Stimulated activated CD4-positive, alpha-beta T cell treated with anti-CD3 and anti-CD28 coated beads, Interleukin-2, amount 100 ng/mL, for 4 hours (primary cell): ENCODE measurements around the gene HOXD13.

ENCODE experiments used
- DNase-seq: peaks from one replicate; pipeline ENCODE4 v3.0.0-alpha.2; 2020; ENCODE audit warnings: low read depth

The HOXD13 gene

GRCh38 chr2:176092270-176093144 is at the start of gene HOXD13:
TSS of gene HOXD13 (plus strand) at chr2:176092721. CDS start at chr2:176092891, 170 bp downstream.
- DNase-seq: no peak

GRCh38 chr2:176056406-176056805 is 36.1 kb upstream of the HOXD13 start:
- DNase-seq: no peak

DNA sequence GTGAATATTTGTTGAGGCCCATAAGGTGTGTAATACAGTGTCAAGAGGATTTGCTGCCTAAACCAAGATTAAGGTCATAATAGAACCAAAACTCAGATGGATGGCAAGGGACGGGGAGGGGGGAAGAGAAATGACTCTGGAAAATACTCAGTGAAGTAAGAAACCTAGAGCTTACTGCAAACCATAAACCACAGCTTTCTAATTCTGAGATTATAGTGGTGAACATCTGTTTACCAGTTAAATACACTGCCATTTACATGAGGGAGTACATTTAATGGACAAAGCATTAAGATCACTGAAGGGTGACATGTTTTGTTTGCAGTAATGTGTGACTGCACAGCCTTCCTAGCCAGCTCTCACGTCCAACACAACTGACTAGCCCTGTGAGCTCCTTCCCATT is 28.6 kb upstream of the HOXD13 start:
- DNase-seq: no peak

DNA sequence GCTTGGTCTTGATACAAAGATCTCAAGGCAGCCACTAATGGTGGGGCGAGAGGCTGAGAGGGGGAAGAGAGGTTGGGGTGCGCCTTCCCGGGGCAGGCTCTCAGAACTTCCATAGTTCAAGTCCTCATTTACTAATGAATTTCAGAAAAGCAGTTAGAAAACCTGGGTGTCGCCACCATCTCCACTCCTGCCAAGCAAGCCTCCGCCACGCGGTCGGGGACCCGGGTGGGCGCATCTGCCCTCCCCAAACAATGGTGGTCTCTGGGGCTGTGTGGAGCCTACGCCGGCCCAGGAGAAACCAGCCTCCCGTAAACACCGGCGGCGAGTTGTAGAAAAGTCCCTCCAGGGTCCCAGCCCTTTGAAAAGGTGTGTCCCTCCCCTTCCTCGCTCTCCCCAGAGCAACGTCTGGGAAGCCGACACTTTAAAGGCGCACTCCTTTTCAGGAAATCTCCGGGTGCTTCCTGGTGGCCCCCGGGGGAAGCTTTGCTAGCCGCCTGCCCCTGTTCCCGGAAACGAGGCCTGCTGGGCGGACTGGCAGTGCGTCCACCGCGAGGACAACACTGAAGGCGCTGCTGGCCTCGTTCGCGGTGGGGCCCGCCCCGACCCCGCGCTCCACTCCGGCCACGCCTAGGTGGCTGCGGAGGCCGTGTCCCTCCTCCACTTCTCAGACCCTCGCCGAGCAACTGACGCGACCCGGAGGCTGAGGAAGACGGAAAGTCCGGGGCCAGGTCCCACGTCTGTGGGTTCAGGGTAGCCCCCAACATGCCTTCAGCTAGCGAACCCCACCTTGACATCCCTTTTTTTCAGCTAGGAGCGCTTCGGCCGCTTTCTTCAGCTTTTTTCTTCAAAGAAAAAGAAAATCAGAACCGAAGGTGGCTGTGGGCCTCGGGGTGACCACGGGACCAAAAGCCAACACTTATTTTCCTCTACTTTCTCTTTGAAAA is 25.6 kb upstream of the HOXD13 start:
- DNase-seq: no peak

DNA sequence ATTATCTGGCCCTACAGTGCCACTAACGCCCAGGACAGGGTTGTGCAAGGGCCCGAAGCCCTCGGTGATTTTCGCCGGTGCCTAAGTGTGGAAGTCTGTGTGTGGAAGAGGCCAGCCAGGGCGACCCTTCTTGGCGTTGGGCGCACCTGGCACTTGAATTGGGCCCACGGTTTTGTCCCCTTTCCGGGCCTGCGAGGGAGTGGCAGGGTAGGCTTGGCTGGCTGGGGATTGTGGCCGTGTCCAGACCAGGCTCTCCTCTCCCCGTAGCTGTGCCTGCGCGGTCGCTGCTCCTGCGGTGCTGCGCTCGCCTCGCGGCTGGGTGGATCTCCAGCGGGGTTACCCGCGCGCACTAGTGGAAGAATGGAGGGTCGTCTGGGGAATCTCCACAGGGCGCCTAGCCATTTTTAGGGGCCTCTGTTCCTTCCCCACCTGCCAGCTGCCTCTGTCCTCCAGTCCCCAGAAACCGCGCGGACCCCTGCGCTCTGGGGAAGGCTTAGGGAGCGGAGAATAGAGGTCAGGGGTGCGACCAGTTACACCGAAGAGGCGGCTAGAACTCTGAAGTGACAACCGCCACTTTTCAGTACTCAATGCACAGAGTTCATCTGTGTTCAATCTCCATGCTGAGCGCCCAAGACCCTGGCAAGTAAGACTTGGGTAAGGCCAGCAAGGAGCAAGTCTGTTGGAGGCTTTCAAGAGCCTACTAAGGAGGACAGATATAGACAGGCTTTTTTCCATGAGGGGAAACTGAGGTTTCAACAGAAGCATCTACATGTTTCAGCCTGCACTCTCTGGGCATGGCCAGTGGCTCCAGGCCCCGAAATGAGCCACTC is 24.7 kb upstream of the HOXD13 start:
- DNase-seq: no peak

DNA sequence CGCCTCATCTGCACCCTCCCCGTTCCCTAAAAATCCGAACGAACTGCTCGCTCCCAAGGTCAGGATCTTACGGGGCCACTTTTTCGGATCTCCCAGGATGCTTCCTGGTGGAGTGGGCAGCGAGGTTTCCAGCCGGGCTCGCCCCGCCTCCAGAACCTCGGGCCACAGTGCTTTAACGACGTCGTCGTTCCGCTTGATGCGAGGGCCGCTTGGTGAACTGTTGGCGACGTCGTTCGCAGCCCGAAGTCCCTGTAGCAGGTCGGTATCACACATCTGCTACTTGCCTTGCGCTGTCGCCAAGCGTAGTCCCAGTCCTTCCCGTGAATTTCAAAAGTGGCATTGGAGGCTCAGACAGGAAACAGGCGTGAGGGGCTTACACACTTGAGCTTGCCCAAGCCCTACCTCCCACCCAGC is 24.1 kb upstream of the HOXD13 start:
- DNase-seq: no peak

DNA sequence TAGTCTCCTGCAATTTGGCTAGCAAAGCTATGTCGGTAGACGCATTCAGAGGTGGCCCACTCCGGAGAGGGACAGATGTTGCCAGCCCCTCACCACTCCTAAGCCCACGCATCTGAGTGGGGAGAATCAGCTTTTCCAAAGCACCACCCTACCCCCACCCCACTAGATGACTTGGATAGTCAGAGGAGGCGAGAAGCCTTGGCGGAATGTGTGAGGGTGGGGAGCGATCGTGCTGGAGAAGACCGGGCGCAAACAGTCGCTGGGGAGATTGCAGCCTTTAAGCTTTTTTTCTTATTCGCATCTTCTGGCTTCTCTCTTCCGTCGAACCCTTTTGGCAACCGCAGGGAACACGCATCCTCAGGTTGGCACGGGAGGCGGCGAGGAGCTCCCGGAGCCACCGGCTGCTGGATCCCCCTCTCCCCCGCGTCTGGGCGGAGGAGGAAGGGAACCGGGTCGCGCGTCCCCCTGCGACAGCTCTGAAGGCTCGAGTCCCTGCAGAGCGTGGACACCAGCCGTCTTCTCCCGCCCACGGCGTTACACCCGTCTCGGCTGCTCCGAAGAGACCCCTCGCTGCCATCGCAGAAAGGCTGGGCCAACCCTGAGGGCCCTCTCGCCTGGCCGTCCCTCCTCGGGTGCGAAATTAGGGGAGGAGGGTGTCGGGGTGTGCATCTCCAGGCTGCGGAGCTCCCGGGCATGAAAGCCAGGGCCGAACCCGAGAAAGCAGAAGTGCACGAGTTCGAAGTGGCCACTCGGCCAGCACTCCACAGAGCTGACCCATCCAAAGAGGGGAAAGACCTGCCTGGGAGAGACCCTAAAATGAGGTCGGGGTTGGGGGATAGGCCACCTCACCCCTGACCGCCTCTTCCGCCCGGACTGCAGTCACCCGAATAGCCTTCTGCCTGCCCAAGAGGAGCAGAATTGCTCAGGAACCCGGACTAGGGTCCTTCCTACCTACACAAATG is 20.9 kb upstream of the HOXD13 start:
- DNase-seq: no peak

DNA sequence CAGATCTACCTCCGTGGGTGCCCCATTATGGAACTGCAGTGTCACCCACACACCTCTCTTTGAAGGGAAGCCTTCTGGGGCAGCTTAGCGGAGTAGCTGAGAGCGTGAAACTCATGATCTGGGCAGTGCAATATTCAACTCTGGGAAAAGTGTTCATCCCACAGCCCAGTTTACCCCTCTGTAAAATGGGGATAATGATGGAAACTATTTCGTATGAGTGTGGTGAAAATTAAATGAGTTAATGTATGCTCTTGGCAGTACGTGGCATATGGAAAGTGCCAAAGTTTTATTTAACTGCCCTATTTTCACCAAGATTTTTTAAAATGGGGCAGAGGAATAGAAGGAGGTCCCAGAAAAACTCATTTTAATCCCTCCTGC is 20.2 kb upstream of the HOXD13 start:
- DNase-seq: no peak

DNA sequence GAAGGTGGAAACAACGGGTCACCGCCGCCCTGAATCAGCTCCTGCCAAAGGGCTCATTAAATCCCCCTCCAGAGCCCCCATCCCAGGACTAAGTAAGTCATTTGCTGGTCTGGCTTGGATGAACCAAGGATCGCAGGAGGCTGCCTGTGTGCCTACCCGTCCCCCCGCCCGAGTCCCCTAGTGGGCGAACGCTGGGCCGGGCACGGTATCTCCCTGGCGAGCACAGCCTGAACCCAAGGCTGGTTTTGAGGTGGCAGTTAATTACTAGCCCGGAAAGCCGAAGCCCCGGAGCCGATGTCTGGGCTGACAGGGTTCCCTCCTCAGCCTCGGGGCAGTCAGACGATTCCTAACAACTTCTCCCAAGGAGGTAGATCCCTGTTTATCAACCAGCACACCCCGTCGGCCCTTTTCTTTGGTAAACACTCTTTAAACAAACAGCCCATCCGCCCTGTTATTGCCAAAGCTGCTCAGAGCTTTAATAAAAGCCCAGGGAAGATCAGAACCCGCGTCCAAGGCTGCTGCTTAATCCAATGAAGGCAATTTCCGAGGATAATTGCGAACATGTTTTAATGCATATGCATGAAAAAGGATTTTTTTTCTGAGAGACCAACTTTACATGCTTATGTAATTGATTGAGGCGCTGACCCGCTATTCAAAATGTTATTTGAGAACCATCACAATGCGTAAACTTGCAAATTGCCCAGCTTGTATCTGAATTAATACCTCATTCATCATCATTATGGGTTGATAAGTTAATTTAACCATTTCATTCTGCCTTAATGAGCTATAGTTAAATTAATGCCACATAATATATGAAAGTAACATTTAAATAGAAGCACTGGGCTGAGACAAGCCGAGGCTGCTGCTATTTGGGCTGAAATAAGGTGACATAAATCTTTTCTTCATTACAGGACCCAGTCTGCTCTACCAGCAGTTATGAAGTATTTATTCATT is 19.3 kb upstream of the HOXD13 start:
- DNase-seq: no peak

DNA sequence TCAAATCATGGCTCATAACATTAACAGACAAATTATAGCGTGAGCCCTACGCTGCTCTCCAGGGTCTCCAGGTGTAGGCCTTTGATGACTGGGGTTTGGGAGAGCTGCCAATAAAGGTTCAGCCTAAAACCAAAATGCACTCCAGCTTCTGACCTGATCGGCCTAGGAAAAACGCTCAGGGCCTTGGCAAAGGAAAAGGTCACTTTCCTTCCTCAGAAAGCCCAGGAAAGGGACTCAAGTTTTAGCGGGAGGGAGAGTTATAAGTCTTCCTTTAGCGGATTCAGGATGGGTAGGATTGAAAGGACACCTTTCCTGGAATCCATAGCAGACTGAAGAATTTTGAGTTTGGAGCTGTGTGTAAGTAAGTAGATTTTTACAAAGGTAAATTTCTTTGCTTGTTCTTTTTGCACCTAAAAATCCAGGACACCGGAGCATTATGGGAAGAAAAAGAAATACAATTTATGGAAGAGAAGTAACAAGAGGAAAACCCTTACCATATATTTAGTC is 17.5 kb upstream of the HOXD13 start:
- no peak for DNase-seq

DNA sequence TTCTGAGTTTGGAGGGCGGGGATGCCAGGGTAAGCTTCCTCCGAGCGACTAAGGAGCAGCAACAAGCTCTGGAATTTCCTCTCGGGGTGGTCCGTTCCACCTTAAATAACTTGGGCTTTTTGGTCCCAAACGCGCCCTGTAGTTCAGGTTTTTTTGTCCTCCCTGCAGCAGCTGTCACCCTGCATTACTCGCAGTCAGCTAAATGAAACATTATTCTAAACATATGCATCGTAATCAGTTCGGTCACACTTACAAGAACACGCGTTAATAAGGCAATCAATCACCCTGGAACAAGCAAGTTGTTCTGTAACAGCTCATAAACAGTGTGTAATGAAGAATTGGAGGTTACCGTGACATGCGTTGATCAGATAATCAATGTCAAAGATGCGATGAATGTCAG is 17.0 kb upstream of the HOXD13 start:
- DNase-seq: no peak

- no peak for DNase-seq
These were observed 16.5 kb upstream of the HOXD13 start for GRCh38 chr2:176076063-176076462.

DNA sequence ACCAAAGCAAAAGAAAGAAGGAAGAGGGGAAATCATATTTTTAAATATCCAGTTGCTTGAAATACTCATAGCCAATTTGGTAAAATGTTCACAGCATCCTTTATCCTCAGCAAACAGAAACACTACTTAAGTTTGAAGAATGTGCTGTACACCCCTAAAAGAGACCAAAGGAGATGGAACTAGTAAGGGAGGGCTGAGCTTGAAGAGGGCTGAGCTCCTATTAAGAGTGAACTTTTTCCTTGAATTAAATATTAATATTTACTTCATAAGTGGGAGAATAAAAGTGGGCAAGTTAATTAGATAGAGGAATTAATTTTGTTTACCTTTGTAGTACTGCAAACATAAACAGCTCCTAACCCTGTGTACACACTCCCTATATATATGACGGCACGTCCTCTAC is 15.7 kb upstream of the HOXD13 start:
- no peak for DNase-seq

DNA sequence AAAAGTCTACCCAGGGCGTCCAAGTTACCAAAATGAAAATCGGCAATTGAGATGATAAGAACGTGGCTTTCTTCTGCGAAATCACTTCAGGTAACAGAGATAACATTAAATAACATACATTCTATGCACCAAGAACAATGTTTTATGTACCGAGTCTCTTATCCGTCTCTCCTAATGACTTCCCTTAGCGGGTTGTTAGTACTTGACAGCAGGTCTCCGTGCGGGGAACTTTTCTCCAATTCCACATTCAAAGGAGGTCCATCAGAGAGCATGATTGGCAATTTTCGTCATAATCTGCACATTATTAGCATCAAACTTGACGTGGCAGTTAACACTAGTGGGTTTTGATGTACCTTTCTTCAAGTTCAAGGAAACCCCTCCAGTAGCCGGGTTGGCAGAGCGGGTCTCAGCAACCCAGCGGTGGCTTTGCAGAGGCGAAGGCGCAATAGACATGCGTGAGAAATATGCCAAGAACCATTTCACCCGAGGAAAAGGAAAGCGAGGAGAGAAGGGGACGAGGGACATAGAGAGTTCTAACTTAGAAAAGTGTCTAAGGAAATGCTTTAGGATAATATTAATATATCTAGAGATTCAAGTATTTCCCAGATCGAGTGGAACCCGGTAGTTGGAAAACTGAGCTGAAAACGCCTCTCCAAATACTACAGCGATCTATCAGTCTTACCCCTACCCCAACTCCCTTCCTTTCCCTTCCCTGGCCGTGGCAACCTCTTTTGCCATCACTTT is 13.8 kb upstream of the HOXD13 start:
- no peak for DNase-seq

DNA sequence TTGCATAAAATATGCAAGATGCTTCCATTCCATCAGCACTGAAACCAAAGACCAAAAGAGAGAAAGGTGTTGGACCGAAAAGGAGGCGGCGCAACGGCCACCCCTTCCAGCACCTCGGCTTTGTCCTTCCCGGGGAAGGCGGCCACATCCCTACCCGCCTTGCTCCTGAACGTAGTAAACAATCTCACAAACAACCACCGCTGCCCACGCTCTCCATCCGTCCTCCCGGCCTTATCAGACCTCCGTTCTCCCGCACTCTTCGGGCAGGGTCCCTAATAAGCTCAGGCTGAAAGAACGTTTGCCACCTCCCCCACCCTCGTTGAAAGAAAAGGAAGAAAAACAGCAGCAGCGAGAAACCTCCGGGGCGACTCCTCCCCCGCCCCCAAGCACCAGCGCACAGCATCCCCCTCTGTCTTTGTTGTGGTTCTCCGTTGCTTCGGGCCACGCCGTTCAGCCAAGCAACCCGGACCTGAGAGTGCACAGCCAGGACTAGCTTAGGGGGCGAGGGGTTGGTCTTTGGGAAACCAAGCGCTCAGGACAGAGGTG is 13.2 kb upstream of the HOXD13 start:
- no peak for DNase-seq

DNA sequence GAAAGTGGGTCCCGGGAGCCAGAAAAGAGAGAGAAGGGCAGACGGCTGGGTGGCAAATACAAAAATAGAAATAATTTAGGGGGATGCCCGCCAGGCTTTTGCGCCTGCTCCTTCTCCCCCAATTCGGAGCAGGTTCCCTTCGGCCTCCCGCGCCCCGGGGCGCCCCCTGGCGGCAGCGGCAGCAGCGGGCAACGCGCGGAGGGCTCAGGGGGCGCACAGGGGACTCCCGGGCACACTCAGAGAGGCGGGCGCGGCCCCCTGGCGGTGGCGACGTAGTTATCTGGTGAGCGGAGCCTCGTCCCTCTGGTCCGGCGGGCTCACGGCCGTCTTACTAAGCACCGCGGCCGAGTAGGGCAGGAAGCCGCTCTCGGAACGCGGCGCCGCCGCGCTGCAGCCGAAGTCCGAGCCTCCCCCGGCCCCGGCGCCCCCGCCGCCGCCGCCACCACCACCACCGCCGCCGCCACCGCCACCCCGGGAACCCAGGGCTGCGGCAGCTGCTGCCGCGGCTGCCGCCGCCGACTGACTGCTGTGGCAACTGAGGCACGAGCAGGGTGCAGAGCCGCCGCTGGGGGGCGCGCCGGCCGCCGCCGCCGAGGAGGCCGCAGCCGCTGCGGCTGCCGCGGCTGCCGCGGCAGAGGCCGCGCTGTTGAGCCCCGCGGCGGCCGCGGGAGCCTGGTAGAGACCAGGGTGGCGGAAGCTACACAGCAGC is 12.5 kb upstream of the HOXD13 start:
- no peak for DNase-seq

- DNase-seq: no peak
These were observed 11.8 kb upstream of the HOXD13 start for GRCh38 chr2:176080540-176081375.
